T-helper 9 cell (primary cell): Measurements from ENCODE around the gene CTSG.
"Not testable (repeated sequence)": the region's sequence is repeated elsewhere in the genome, so short reads cannot be mapped to it uniquely, and the experiment has no call there.

Experiments
- DNase-seq: peaks from one replicate; pipeline ENCODE4 v3.0.0-alpha.2; 2020
- total RNA-seq, 2 donors: gene quantifications; one replicate each; lab custom pipeline; 2026; lab: John Stamatoyannopoulos, UW

CTSG gene
- 0 reads per million in 2 donors for total RNA-seq

GRCh38 chr14:24576182-24576581, at the start of gene CTSG:
Gene CTSG (minus strand): TSS chr14:24576250. CDS start chr14:24576223, 27 bp downstream.
- no peak for DNase-seq

GRCh38 chr14:24613747-24614146, 37.7 kb upstream of the CTSG start:
- no peak for DNase-seq

GRCh38 chr14:24613241-24613640, 37.2 kb upstream of the CTSG start:
- no peak for DNase-seq

- DNase-seq = no peak
Measured at GRCh38 chr14:24612196-24612595, 36.1 kb upstream of the CTSG start.

GRCh38 chr14:24609655-24610344, 33.8 kb upstream of the CTSG start, which contains the start of gene GZMH:
Gene GZMH (minus strand): TSS chr14:24609685. CDS start chr14:24609613, 72 bp downstream.
- no peak for DNase-seq

GRCh38 chr14:24607635-24608514, 31.8 kb upstream of the CTSG start:
- DNase-seq = no peak

GRCh38 chr14:24607081-24607480, 31.0 kb upstream of the CTSG start:
- DNase-seq = no peak

- DNase-seq = no peak
Measured at GRCh38 chr14:24606297-24606696, 30.2 kb upstream of the CTSG start.

- DNase-seq = peak; percentile 46
Measured at GRCh38 chr14:24605435-24606190, 29.6 kb upstream of the CTSG start.

GRCh38 chr14:24597403-24597802, 21.4 kb upstream of the CTSG start:
- DNase-seq = no peak

- no peak for DNase-seq
Measured at GRCh38 chr14:24595073-24595808, 19.2 kb upstream of the CTSG start.

- not testable (repeated sequence) for DNase-seq
Measured at GRCh38 chr14:24591004-24591403, 15.0 kb upstream of the CTSG start.

- not testable (repeated sequence) for DNase-seq
Measured at GRCh38 chr14:24584402-24584801, 8.4 kb upstream of the CTSG start.

- DNase-seq = no peak
Measured at GRCh38 chr14:24578558-24578957, 2.5 kb upstream of the CTSG start.

GRCh38 chr14:24576771-24577170, 721 bp upstream of the CTSG start:
- DNase-seq = no peak

- DNase-seq = no peak
Measured at GRCh38 chr14:24574206-24574774, 1.8 kb downstream of the CTSG start.

GRCh38 chr14:24566318-24566717, 9.7 kb downstream of the CTSG start:
- no peak for DNase-seq

- DNase-seq = no peak
Measured at GRCh38 chr14:24565766-24566165, 10.3 kb downstream of the CTSG start.

- no peak for DNase-seq
Measured at GRCh38 chr14:24563505-24563904, 12.5 kb downstream of the CTSG start.

GRCh38 chr14:24556756-24557155, 19.3 kb downstream of the CTSG start:
- DNase-seq = no peak

- DNase-seq = not testable (repeated sequence)
Measured at GRCh38 chr14:24549064-24549463, 27.0 kb downstream of the CTSG start.

GRCh38 chr14:24542346-24542936, 33.6 kb downstream of the CTSG start:
- DNase-seq = no peak
